H1 (cell line): ENCODE results near the gene CALML5. TPM values are rescaled to one million over a fixed set of nuclear protein-coding genes. Genes with fewer than 3 reads are reported as not detected.

Experiments
- CTCF ChIA-PET: fragments of 300-600 bp; sonication (Branson Sonifier 250); formaldehyde crosslinking; loops from one replicate; lab custom pipeline; 2021; ENCODE audit not compliant: partially characterized antibody; lab: Charles Lee
- POLR2A ChIA-PET: fragments of 300-600 bp; sonication (Branson Sonifier 250); formaldehyde crosslinking; loops from one replicate; lab custom pipeline; 2021; ENCODE audit warnings: inconsistent platforms; ENCODE audit not compliant: partially characterized antibody; lab: Charles Lee
- DNase-seq, 2 experiments: peaks; one replicate each; pipeline versions ENCODE4 v3.0.0 to v3.0.0-alpha.2; 2010 to 2022; ENCODE audit warnings: low spot score in 2 of 2, low read depth in 1 of 2, mixed read lengths in 1 of 2
- FAIRE-seq: peaks from 2 replicates; lab custom pipeline; 2011; peaks lifted over from hg19 to GRCh38; lab: Jason Lieb, UNC
- H2AFZ ChIP-seq: 2 replicates; pipeline ENCODE4 v1.8.1; 2012; ENCODE audit warnings: low read length, inconsistent platforms
- H2AK5ac ChIP-seq: 2 replicates; pipeline ENCODE4 v1.6.1; 2013; ENCODE audit warnings: low read depth, low read length
- H2BK120ac ChIP-seq: replicated peaks from 2 replicates; pipeline ENCODE3; 2013; ENCODE audit warnings: low read depth, low read length, inconsistent platforms
- H2BK12ac ChIP-seq: 2 replicates; pipeline ENCODE4 v1.6.1; 2013; ENCODE audit warnings: low read depth, low read length
- H2BK15ac ChIP-seq: 2 replicates; pipeline ENCODE4 v1.6.1; 2013; ENCODE audit warnings: low read length
- H2BK20ac ChIP-seq: 2 replicates; pipeline ENCODE4 v1.6.1; 2013; ENCODE audit warnings: low read length
- H2BK5ac ChIP-seq: 2 replicates; pipeline ENCODE4 v1.6.1; 2013; ENCODE audit warnings: low read depth, low read length
- H3K14ac ChIP-seq: 2 replicates; pipeline ENCODE4 v1.6.1; 2013; ENCODE audit warnings: inconsistent platforms; ENCODE audit not compliant: insufficient read length
- H3K18ac ChIP-seq: 2 replicates; pipeline ENCODE4 v1.6.1; 2013; ENCODE audit warnings: low read length; ENCODE audit errors: extremely low read depth
- H3K23ac ChIP-seq: 2 replicates; pipeline ENCODE4 v1.6.1; 2013; ENCODE audit warnings: inconsistent platforms; ENCODE audit not compliant: insufficient read length
- H3K23me2 ChIP-seq: 2 replicates; pipeline ENCODE4 v1.6.1; 2013; ENCODE audit warnings: low read depth, low read length
- H3K27ac ChIP-seq: 2 replicates; pipeline ENCODE4 v1.6.1; 2011; ENCODE audit warnings: low read depth, low read length, inconsistent platforms
- H3K27me3 ChIP-seq, 4 experiments: replicated peaks in 1 of 4; 1 replicate in 1 of 4; 2 replicates in 3 of 4; pipeline versions ENCODE4 v1.6.1 to v1.8.1; 2011 to 2013; ENCODE audit warnings: low read length in 3 of 4, mild to moderate bottlenecking in 3 of 4, inconsistent platforms in 2 of 4, mixed read lengths in 2 of 4, moderate library complexity in 1 of 4; ENCODE audit not compliant: control insufficient read depth in 3 of 4, insufficient read depth in 3 of 4; ENCODE audit errors: extremely low read depth in 1 of 4
- H3K36me3 ChIP-seq, 4 experiments: 2 replicates each; pipeline versions ENCODE4 v1.6.1 to v1.8.1; 2011 to 2013; ENCODE audit warnings: mild to moderate bottlenecking in 4 of 4, low read length in 3 of 4, moderate library complexity in 2 of 4, control low read depth in 1 of 4, inconsistent platforms in 1 of 4; ENCODE audit not compliant: insufficient read depth in 4 of 4, control insufficient read depth in 2 of 4
- H3K4ac ChIP-seq: replicated peaks from 2 replicates; pipeline ENCODE3; 2013; ENCODE audit warnings: low read length, low read depth, mixed read lengths, inconsistent platforms; ENCODE audit not compliant: insufficient read length
- H3K4me1 ChIP-seq, 4 experiments: replicated peaks in 1 of 4; 1 replicate in 1 of 4; 2 replicates in 3 of 4; pipeline versions ENCODE4 v1.6.1 to v1.8.1; 2011 to 2013; ENCODE audit warnings: low read length in 3 of 4, inconsistent platforms in 2 of 4, mixed read lengths in 1 of 4; ENCODE audit not compliant: insufficient read depth in 4 of 4, control insufficient read depth in 3 of 4
- H3K4me2 ChIP-seq, 2 experiments: 2 replicates each; pipeline versions ENCODE4 v1.6.1 to v1.8.1; 2011 to 2013; ENCODE audit warnings: low read depth in 2 of 2, low read length in 2 of 2, control low read depth in 1 of 2, inconsistent platforms in 1 of 2, mild to moderate bottlenecking in 1 of 2; ENCODE audit not compliant: insufficient read depth in 1 of 2
- H3K4me3 ChIP-seq, 4 experiments: fragments of 200-600, 300-600 bp in 1 of 4; sonication (generic), shearing (Covaris generic), sonication (Bioruptor Twin) in 1 of 4; 2 replicates each; pipeline versions ENCODE4 v1.5.1 to v1.8.1; 2011 to 2016; ENCODE audit warnings: low read length in 4 of 4, low read depth in 3 of 4, control low read depth in 2 of 4, inconsistent platforms in 2 of 4, mild to moderate bottlenecking in 2 of 4, mixed read lengths in 1 of 4, moderate library complexity in 1 of 4; ENCODE audit not compliant: insufficient read depth in 2 of 4; ENCODE audit errors: extremely low read depth in 1 of 4
- H3K56ac ChIP-seq: replicated peaks from 2 replicates; pipeline ENCODE3; 2013; ENCODE audit warnings: low read depth, mild to moderate bottlenecking, mixed read lengths, low read length, inconsistent platforms; ENCODE audit not compliant: insufficient read length
- H3K79me1 ChIP-seq: 2 replicates; pipeline ENCODE4 v1.6.1; 2013; ENCODE audit warnings: low read depth, low read length, control low read depth
- H3K79me2 ChIP-seq, 2 experiments: 2 replicates each; pipeline versions ENCODE4 v1.6.1 to v1.8.1; 2012 to 2013; ENCODE audit warnings: low read length in 2 of 2, mild to moderate bottlenecking in 2 of 2, inconsistent platforms in 1 of 2; ENCODE audit not compliant: insufficient read depth in 2 of 2, control insufficient read depth in 1 of 2
- H3K9ac ChIP-seq, 4 experiments: replicated peaks in 1 of 4; 1 replicate in 1 of 4; 2 replicates in 3 of 4; pipeline versions ENCODE4 v1.6.1 to v1.8.1; 2011 to 2013; ENCODE audit warnings: low read depth in 3 of 4, low read length in 3 of 4, control low read depth in 2 of 4, mild to moderate bottlenecking in 2 of 4, moderate library complexity in 2 of 4, inconsistent platforms in 1 of 4; ENCODE audit errors: extremely low read depth in 1 of 4
- H3K9me3 ChIP-seq, 2 experiments: 2 replicates each; pipeline versions ENCODE4 v1.6.1 to v1.8.1; 2012 to 2013; ENCODE audit warnings: mild to moderate bottlenecking in 2 of 2, moderate library complexity in 2 of 2, control low read depth in 1 of 2, inconsistent platforms in 1 of 2, low read depth in 1 of 2, low read length in 1 of 2, mixed read lengths in 1 of 2; ENCODE audit not compliant: insufficient read depth in 2 of 2
- H4K20me1 ChIP-seq, 2 experiments: replicated peaks in 1 of 2; 2 replicates each; pipeline versions ENCODE3 to v1.8.1; 2011 to 2013; ENCODE audit warnings: inconsistent platforms in 2 of 2, low read length in 2 of 2, mild to moderate bottlenecking in 1 of 2; ENCODE audit not compliant: insufficient read depth in 2 of 2, control insufficient read depth in 1 of 2
- H4K5ac ChIP-seq: 2 replicates; pipeline ENCODE4 v1.6.1; 2013; ENCODE audit warnings: low read length, low read depth, mixed read lengths, inconsistent platforms; ENCODE audit not compliant: insufficient read length
- H4K8ac ChIP-seq: 2 replicates; pipeline ENCODE4 v1.8.0; 2013; ENCODE audit warnings: mild to moderate bottlenecking, moderate library complexity, low read length, inconsistent platforms; ENCODE audit not compliant: insufficient read depth; ENCODE audit errors: extremely low read depth
- H4K91ac ChIP-seq: replicated peaks from 2 replicates; pipeline ENCODE3; 2013; ENCODE audit warnings: low read length, mixed read lengths, inconsistent platforms; ENCODE audit not compliant: insufficient read length
- EP300 ChIP-seq, 2 experiments: IDR thresholded peaks; 1 replicate in 1 of 2; 2 replicates in 1 of 2; pipeline ENCODE4 v1.6.1; 2011 to 2012; ENCODE audit warnings: low read depth in 2 of 2, low read length in 2 of 2, mild to moderate bottlenecking in 2 of 2, borderline replicate concordance in 1 of 2, inconsistent platforms in 1 of 2, moderate library complexity in 1 of 2
- EZH2 ChIP-seq: fragments of 200-600 bp; sonication (generic); IDR thresholded peaks from 2 replicates; pipeline ENCODE4 v1.7.1; 2012; ENCODE audit warnings: low read depth, mild to moderate bottlenecking, moderate library complexity, low read length, inconsistent platforms; ENCODE audit not compliant: severe bottlenecking
- KDM5A ChIP-seq: fragments of 200-600 bp; IDR thresholded peaks from 2 replicates; pipeline ENCODE4 v1.7.1; 2012; ENCODE audit warnings: mild to moderate bottlenecking, low read length, inconsistent platforms, mixed read lengths
- RBBP5 ChIP-seq: IDR thresholded peaks from 2 replicates; pipeline ENCODE4 v1.7.1; 2012; ENCODE audit warnings: low read depth, mild to moderate bottlenecking, inconsistent platforms, low read length, moderate library complexity, borderline replicate concordance
- RFX5 ChIP-seq: IDR thresholded peaks from 2 replicates; pipeline ENCODE4 v1.6.1; 2011; ENCODE audit warnings: low read depth, low read length, improper control_type of control experiment, borderline replicate concordance
- RXRA ChIP-seq: IDR thresholded peaks from 2 replicates; pipeline ENCODE4 v1.6.1; 2011; ENCODE audit warnings: low read depth, mild to moderate bottlenecking, low read length, moderate library complexity; ENCODE audit not compliant: insufficient read depth
- TBP ChIP-seq: IDR thresholded peaks from 2 replicates; pipeline ENCODE4 v1.6.1; 2011; ENCODE audit warnings: low read depth, low read length, improper control_type of control experiment
- YY1 ChIP-seq: IDR thresholded peaks from 2 replicates; pipeline ENCODE4 v1.6.1; 2011; ENCODE audit warnings: low read depth, mild to moderate bottlenecking, low read length
- WGBS, 2 experiments: shearing (Covaris generic) in 1 of 2; methylation state at CpG; one replicate each; pipeline versions ENCODE4 v1.1.6 to v1.1.7; 2013 to 2015; ENCODE audit warnings: low lambda C conversion rate in 2 of 2, mixed read lengths in 2 of 2, inconsistent platforms in 1 of 2, low coverage in 1 of 2, missing lambda C conversion rate in 1 of 2; ENCODE audit not compliant: insufficient replicate concordance in 2 of 2, insufficient coverage in 1 of 2, insufficient read length in 1 of 2; ENCODE audit errors: extremely low coverage in 1 of 2, missing lambda C conversion rate in 1 of 2; 5-methylcytosine and 5-hydroxymethylcytosine counted together
- polyA plus RNA-seq, 7 experiments: library from polyadenylated mRNA; depleted of rRNA in 3 of 7; stranded (reverse) in 5 of 7; unstranded in 2 of 7; fragments of >200 nt in 5 of 7; fragments of 200-250 nt in 2 of 7; gene quantifications; 1 replicate in 5 of 7; 2 replicates in 1 of 7; 4 replicates in 1 of 7; pipeline versions ENCODE4 v1.2.1 to v1.2.3, GENCODE V29; 2011 to 2013; ENCODE audit warnings: missing spikeins in 2 of 7, mixed read lengths in 2 of 7
- total RNA-seq: library from RNA; stranded (reverse); fragmentation: NEBNext Ultra II Directional; extraction: Animal tissue kit (Norgen Biotek cat#: 25700); gene quantifications from 2 replicates; pipeline ENCODE4 v1.2.1, GENCODE V29; 2021
- TF ChIP-seq, protein P1 (sequence below): IDR thresholded peaks from 2 replicates; pipeline ENCODE4 v1.6.1; 2011; ENCODE audit warnings: low read depth, mild to moderate bottlenecking, low read length; ENCODE audit not compliant: insufficient read depth
- TF ChIP-seq, protein P2 (sequence below): IDR thresholded peaks from 2 replicates; pipeline ENCODE4 v1.6.1; 2012; ENCODE audit warnings: inconsistent platforms

CALML5 gene
- total and polyA plus RNA-seq, 2 of the 8 experiments (the other 6 are each of a cell fraction or from before 2014, with no cell fraction given) = not detected

GRCh38 chr10:5529702-5530411 is 30.5 kb upstream of the CALML5 start:
- no peak overlapping the region for H3K14ac ChIP-seq
- H3K4me3 ChIP-seq = no peak overlapping the region
- H2AK5ac ChIP-seq = no peak overlapping the region
- no peak overlapping the region for H3K4me2 ChIP-seq
- no peak overlapping the region for H3K27ac ChIP-seq
- H3K23ac ChIP-seq = no peak overlapping the region
- H3K9ac ChIP-seq = no peak overlapping the region; a peak in 1 of 7 replicates
- no peaks in the 10 kb centered on the region for H4K20me1 ChIP-seq
- H2BK120ac ChIP-seq = no peak overlapping the region
- no peak overlapping the region for H2AFZ ChIP-seq
- no peaks in the 10 kb centered on the region for H3K36me3 ChIP-seq
- H2BK15ac ChIP-seq = no peak overlapping the region
- no peaks in the 10 kb centered on the region for H3K27me3 ChIP-seq
- no peak overlapping the region for H4K5ac ChIP-seq
- H3K4me1 ChIP-seq = peaks cover 0 to 5% (median 0%) of the 10 kb centered on the region in 4 experiments; a peak in 1 of 7 replicates
- H3K9me3 ChIP-seq = peaks cover 0 to 3% of the 10 kb centered on the region in 2 experiments; a peak in 1 of 4 replicates
- H2BK12ac ChIP-seq = no peak overlapping the region
- no peaks in the 10 kb centered on the region for H3K79me2 ChIP-seq
- WGBS, 2 experiments = 82% methylated on average over 7 of the region's 7 CpGs; no CpG with 5 or more reads in 1 of the 2 experiments
- H3K18ac ChIP-seq = no peak overlapping the region
- no peak overlapping the region for H3K56ac ChIP-seq
- no peaks in the 10 kb centered on the region for H3K23me2 ChIP-seq
- ChIA-PET CTCF (interaction anchor here (0.9 to 2.6 kb wide), 6 partner anchors 9 to 92 kb away, joined by 3 to 8 read pairs (median 4); no protein-coding TSS in a partner anchor), POLR2A (interaction anchor here (0.9 kb wide), 1 partner anchor 17 kb away, joined by 3 read pairs; no protein-coding TSS in a partner anchor)
- H4K8ac ChIP-seq = no peak overlapping the region
- H4K91ac ChIP-seq = no peak overlapping the region
- DNase-seq (no peak), FAIRE-seq (no peak)
- no peak overlapping the region for H3K4ac ChIP-seq
- no peak overlapping the region for H2BK20ac ChIP-seq
- H3K79me1 ChIP-seq = no peaks in the 10 kb centered on the region
- H2BK5ac ChIP-seq = no peak overlapping the region
- TF ChIP-seq EP300 (IDR thresholded peaks at IDR 0.05; ENCODE audit: borderline replicate concordance in 1 of 2, low read depth in 2 of 2, low read length in 2 of 2) (no peak), TBP (no peak), EZH2 (no peak), RXRA (no peak), YY1 (no peak), KDM5A (no peak), RFX5 (no peak), RBBP5 (no peak)
- TF ChIP-seq, protein P1, sequence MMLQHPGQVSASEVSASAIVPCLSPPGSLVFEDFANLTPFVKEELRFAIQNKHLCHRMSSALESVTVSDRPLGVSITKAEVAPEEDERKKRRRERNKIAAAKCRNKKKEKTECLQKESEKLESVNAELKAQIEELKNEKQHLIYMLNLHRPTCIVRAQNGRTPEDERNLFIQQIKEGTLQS = no peak
- TF ChIP-seq, protein P2, sequence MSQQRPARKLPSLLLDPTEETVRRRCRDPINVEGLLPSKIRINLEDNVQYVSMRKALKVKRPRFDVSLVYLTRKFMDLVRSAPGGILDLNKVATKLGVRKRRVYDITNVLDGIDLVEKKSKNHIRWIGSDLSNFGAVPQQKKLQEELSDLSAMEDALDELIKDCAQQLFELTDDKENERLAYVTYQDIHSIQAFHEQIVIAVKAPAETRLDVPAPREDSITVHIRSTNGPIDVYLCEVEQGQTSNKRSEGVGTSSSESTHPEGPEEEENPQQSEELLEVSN = no peak
